Fibroblast of skin of left quadriceps (primary cell): Measurements from ENCODE around the gene PNMA5.
"Not testable (repeated sequence)": the region's sequence is repeated elsewhere in the genome, so short reads cannot be mapped to it uniquely, and the experiment has no call there.

Experiments
- DNase-seq, 2 experiments: peaks; one replicate each; pipeline ENCODE4 v3.0.0-alpha.2; 2013; ENCODE audit warnings: low read depth in 2 of 2

PNMA5 gene

GRCh38 chrX:152993933-152994332 is at the start of gene PNMA5:
Gene PNMA5 (minus strand): TSS chrX:152994116. CDS start chrX:152991598, 2,518 bp downstream.
- no peak for DNase-seq

- peak; percentile 4 to 9 for DNase-seq
Observed at GRCh38 chrX:153032397-153033118, 38.6 kb upstream of the PNMA5 start.

- no peak for DNase-seq
Observed at GRCh38 chrX:153030801-153031200, 36.9 kb upstream of the PNMA5 start.

- DNase-seq, result no peak
Observed at GRCh38 chrX:153029875-153030274, 36.0 kb upstream of the PNMA5 start.

GRCh38 chrX:153029162-153029561 is 35.2 kb upstream of the PNMA5 start:
- no peak for DNase-seq

GRCh38 chrX:153028487-153028886 is 34.6 kb upstream of the PNMA5 start:
- DNase-seq, result not testable (repeated sequence)

GRCh38 chrX:153026501-153026900 is 32.6 kb upstream of the PNMA5 start:
- not testable (repeated sequence) for DNase-seq

- DNase-seq, result no peak
Observed at GRCh38 chrX:153019166-153019565, 25.2 kb upstream of the PNMA5 start.

GRCh38 chrX:153017174-153017573 is 23.3 kb upstream of the PNMA5 start:
- DNase-seq, result not testable (repeated sequence)

- DNase-seq, result no peak
Observed at GRCh38 chrX:153004780-153005179, 10.9 kb upstream of the PNMA5 start.

- DNase-seq, result no peak
Observed at GRCh38 chrX:153003981-153004380, 10.1 kb upstream of the PNMA5 start.

GRCh38 chrX:153002182-153002581 is 8.3 kb upstream of the PNMA5 start:
- not testable (repeated sequence) for DNase-seq

- DNase-seq, result no peak
Observed at GRCh38 chrX:152997337-152997736, 3.4 kb upstream of the PNMA5 start.

- no peak for DNase-seq
Observed at GRCh38 chrX:152992115-152992514, 1.8 kb downstream of the PNMA5 start.

GRCh38 chrX:152991123-152991522 is 2.8 kb downstream of the PNMA5 start:
- no peak for DNase-seq

- DNase-seq, result no peak
Observed at GRCh38 chrX:152989292-152989658, 4.6 kb downstream of the PNMA5 start.

- no peak for DNase-seq
Observed at GRCh38 chrX:152988536-152989291, 5.2 kb downstream of the PNMA5 start.

GRCh38 chrX:152987801-152988200 is 6.1 kb downstream of the PNMA5 start:
- no peak for DNase-seq

GRCh38 chrX:152987156-152987555 is 6.8 kb downstream of the PNMA5 start:
- DNase-seq, result not testable (repeated sequence)

GRCh38 chrX:152985383-152985782 is 8.5 kb downstream of the PNMA5 start:
- not testable (repeated sequence) for DNase-seq

- DNase-seq, result no peak
Observed at GRCh38 chrX:152968193-152968592, 25.7 kb downstream of the PNMA5 start.

- no peak for DNase-seq
Observed at GRCh38 chrX:152960115-152960514, 33.8 kb downstream of the PNMA5 start.

- no peak for DNase-seq
Observed at GRCh38 chrX:152959626-152960025, 34.3 kb downstream of the PNMA5 start.
